Left hindlimb (tissue), 1 donor: ENCODE results near the gene ZNF668.
"Not testable (repeated sequence)": the region's sequence is repeated elsewhere in the genome, so short reads cannot be mapped to it uniquely, and the experiment has no call there.

Experiments
- DNase-seq: peaks from one replicate; pipeline ENCODE4 v3.0.0-alpha.2; 2018

The ZNF668 gene

DNA sequence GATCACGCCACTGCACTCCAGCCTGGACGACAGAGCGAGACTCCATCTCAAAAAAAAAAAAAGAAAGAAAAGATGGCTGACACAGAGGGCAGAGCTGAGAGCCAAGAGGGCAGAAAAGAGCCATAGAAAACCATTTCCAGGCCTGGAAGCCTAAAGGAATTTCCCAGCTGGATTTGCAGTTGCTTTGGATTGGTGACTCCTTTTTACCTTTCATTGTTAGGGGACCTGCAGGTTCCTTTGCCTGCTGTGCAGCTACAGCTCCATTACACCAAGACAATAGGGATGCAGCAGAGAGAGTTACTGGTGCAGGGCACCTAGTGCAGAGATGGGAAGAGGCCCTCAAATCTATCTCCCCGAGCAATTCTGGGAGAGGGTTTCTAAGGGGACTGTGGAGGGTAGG is 18.4 kb downstream of the ZNF668 start:
- no peak for DNase-seq

DNA sequence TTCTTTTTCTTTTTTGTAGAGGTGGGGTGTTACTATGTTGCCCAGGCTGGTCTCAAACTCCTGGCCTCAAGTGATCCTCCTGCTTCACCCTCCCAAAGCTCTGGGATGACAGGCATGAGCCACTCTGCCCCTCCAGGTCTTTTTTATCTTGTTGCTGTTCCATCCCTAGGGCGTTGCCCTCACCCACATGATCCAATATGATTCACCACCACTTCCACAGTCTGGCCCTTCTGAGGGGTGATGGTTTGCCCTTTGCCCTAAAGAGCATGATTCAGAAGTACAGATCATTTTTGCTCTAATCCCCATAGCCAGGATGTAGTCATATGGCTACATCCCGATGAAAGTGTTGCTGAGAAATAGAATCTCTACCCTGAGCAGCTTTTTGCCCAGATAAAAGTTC is 21.9 kb downstream of the ZNF668 start:
- no peak for DNase-seq

DNA sequence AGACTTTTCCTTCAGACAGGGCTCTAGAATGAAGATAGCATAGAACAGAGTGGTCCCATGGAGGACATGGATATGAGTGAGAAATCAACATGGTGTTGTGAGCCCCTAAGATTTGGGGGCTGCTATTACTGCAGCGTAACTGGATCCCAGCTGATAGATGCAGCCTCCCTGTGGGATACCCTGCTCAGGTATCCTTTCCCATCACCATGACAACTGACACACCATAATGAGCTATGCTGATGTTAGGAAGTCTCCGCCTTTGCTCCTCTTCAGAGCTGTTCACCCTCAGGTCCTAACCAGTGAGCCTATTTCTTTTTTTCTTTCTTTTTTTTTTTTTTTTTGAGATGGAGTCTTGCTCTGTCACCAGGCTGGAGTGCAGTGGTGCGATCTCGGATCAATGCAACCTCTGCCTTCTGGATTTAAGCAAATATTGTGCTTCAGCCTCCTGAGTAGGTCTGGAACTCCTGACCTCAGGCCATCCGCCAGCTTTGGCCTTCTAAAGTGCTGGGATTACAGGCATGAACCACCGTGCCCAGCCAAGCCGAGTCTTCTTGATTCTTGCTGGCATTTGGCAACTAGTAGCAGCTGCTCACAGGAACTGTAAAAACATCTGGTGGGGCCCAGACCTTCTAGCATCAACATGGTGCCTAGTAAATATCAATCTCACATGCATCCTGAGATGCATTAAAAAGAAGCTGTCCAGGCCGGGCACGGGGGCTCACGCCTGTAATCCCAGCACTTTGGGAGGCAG is 23.6 kb downstream of the ZNF668 start:
- DNase-seq = no peak

DNA sequence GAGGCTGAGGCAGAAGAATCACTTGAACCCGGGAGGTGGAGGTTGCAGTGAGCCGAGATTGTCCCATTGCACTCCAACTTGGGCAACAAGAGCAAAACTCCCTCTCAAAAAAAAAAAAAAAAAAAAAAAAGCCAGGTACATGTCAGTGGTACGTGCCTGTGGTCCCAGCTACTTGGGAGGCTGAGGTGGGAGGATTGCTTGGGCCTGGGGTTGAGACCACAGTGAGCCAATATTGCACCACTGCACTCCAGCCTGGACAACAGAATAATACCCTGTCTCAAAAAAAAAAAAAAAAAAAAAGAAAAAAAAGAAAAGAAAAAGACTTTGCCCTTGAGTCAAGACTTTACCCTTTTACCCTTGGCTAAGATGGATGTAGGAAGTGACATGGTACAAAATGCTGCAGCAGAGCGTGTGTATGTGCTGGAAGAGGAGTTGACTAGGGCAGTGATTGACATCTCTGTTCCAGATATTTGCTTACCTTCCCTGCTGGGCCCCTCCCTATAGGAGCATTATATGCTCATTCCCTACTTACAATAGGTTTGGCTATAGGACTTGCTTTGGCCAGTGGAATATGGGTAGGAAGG is 30.1 kb downstream of the ZNF668 start:
- no peak for DNase-seq

DNA sequence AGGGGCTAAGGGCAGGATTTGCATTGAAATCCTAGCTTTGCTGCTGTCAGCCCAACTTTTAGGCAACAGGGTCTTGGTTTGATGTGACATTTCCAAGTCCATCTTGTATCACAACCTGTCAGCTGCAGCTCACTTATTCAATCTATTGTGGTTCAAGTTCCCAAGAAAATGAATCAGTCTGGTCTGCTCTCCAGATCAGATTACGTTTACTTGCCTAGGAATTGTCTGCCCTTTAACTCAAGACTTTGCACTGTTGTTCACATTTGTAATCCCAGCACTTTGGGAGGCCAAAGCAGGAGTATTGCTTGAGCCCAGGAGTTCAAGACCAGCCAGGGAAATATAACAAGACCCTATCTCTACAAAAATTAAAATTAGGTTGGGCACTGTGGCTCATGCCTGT is 30.7 kb downstream of the ZNF668 start:
- DNase-seq = no peak

DNA sequence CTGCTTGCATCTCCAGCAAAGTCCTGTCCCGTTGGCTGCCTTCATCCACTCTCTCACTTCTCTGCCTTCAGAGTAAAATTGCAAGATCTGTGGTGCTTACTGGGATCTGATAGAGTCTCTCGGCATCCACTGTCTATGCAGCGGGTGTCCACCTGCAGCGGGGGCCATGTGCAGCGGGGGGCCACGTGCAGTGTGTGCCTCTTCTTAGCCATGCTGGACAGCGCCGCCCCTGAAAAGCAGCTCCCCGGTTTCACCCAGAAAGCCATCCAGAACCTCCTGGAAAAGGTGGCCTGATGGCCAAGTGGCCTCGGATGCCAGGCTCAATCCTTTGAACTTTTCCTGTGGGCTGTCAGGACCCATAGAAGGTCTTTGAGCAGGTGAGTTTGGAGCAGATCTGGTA is 31.2 kb downstream of the ZNF668 start:
- DNase-seq = no peak

DNA sequence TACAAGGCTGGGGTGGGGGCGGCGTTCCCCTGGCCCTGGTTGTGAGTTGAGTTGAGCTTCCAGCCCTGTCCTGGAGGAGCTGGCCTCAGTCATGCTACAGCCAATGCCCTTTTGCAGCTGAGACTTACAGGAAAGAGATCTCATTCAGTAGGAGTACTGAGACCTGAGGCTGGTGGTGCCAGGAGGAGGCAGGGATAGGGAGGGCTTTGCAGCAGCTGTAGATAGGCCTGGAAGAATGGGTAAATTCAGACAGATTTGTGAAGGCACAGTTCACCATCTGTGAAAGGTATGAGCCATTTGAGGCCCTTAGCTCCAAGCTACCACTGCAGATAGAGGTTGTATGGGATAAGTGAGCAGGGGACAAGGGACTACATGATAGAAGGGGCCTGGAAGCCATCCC is 35.0 kb downstream of the ZNF668 start:
- no peak for DNase-seq

DNA sequence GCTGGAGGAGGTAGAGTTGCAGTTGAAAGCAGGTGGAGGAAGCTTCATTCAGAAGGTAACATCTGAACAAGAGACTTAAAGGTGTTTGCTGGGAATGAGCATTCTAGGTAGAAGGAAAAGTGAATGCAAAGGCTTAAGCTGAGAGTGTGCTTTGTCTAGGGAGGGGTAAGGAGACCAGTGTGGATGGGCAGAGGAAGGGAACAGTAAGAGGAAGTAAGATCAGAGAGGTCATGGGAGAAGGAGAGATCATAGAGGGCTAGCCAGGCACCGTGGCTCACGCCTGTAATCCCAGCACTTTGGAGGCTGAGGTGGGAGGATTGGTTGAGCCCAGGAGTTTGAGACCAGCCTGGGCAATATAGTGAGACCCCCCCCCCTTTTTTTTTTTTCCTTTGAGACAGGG is 37.3 kb downstream of the ZNF668 start:
- no peak for DNase-seq

DNA sequence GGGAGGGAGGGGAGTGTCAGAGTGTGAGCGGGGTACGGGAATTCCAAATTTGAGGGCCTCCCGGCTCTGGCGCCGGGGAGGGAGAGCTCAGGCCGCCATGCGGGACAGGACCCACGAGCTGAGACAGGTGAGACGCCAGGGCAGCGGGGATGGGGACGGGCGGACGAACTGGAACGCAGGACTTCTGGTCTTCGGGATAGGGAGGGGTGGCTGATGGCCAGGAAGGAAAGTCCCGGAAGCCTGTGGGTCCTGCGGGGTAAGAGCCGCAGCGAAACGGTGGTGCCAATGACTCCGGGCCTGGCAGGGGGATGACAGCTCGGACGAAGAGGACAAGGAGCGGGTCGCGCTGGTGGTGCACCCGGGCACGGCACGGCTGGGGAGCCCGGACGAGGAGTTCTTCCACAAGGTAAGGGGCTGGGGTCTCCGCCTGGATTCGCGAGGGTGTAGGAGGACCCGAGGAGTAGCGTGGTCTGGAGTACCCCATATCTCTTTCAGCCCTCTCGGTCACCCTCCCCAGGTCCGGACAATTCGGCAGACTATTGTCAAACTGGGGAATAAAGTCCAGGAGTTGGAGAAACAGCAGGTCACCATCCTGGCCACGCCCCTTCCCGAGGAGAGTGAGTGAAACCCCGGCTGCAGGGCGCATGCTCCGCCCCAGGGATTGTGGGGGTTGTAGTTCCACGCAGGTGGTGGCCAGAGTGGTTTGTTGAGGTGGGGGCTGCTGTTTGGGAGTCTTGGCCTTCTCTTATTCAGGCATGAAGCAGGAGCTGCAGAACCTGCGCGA is 40.1 kb downstream of the ZNF668 start:
- peak; percentile 90 for DNase-seq

DNA sequence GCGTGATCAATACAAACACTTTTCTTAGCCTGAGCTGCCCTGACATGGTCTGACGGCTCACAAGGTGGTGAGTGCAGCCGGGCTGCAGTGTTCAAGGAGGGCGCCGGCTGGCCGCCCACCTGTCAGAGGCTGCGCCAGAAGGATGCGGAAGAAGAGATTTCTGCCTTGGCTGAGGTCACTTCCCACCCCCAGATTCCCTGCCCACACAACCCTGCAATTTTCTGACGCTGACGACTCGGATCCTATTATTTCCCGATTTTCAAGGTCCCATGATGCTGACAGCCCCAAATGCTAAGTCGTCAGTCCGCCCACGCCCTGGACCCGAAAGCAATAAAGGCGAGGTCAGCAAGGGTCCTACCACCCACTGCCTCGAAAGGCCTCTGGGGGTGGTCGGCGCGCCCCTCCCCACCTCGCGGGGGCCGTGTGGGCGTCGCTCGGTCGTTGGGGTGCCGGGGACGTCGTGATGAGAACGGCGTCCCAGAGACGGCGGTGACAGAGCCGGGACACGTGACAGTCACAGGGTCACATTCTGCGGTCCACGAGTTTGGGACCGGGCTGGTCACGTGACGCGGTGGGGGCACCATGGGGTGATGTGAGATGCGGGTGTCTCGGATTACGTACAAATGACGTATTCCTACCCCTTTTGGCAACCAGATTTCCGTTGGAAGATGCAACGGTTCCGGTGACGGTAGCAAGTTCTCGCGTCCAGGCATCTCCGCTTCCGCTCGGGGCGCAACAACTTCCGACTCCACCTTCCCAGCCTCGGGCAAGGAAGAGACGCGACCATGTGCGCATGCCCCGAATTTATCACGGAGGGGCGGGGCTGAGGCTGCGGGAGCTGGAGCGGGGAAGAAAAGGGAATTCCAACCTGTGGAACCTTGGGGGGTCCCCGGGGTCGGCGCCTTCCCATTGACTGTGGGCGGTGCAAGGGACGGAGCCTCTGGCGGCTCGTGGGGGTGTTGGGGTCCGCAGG is 41.0 kb downstream of the ZNF668 start, which contains the start of gene STX4:
Gene STX4, plus strand, starts transcription at position 823 of the 973 bp plus-strand sequence. CDS start 248 bp downstream, outside the sequence.
- DNase-seq = peak; percentile 98

DNA sequence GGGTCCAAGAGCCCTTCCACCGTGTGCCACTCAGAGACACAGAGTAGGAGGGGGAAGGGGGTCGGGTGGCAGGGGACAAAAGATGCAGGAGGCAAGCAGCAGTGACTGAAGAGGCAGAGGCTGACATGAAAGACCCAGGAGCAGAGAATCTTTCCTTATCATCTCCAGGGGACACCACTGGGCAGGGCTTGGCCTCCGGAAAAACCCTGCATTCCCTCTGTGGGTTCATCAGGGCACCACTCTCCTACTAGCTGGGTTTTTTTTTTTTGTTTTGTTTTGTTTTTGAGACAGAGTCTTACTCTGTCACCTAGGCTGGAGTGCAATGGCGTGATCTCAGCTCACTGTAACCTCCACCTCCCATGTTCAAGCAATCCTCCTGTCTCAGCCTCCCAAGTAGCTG is 42.8 kb downstream of the ZNF668 start:
- no peak for DNase-seq

DNA sequence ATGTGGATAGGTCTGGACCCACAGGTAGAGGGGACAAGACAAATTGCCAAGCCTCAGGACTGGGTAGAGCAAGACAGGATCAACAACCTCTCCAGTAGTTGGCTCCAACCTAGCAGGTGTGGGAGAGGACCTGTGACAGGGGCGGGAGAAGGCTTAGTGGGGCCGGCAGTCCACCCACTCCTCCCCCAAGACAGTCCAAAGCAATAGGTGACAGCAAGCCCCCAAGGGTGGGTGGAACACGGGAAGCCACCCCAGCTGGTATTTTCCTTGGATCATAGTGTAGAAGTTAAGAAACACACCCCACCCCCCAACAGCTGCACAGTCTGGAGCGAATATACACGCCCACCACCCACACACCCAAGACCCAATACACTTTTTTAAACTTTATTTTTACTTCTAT is 44.8 kb downstream of the ZNF668 start:
- DNase-seq = no peak

DNA sequence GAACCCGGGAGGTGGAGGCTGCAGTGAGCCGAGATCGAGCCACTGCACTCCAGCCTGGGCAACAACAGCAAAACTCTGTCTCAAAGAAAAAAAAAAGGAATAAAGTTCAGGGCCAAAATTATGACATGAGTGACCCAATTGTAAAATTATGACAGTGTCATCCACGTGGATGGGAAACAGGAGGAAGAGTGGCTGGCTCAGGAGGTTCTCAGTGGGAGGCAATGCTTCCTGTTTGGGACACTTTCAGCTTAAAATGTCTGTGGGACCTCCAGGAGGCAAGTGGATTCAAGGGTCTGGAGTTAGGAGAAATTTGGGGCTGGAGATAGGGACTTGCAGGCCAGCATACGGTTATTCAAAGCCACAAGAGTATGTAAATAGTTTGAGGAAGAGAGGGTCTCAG is 48.7 kb downstream of the ZNF668 start:
- DNase-seq = no peak

DNA sequence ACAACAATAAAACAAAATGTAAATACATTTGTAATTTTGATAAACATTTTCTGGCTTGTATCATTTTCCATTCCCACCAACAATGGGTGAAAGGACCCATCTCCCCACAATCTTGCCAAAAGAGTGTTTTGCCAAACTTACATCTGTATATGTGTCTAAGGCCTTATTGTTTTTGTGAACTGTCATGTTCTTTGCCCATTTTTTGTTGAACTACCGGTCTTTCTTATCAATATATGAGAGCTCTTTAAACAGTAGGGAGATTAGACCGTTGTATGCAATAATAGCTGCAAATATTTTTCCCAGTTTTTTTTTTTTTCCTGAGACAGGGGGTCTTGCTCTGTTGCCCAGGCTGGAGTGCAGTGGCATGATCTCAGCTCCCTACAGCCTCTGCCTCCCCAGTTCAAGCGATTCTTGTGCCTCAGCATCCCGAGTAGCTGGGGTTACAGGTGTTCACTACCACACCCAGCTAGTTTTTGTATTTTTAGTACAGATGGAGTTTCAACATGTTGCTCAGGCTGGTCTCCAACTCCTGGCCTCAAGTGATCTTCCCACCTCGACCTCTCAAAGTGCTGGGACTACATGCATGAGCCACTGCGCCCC is 50.3 kb downstream of the ZNF668 start:
- no peak for DNase-seq

DNA sequence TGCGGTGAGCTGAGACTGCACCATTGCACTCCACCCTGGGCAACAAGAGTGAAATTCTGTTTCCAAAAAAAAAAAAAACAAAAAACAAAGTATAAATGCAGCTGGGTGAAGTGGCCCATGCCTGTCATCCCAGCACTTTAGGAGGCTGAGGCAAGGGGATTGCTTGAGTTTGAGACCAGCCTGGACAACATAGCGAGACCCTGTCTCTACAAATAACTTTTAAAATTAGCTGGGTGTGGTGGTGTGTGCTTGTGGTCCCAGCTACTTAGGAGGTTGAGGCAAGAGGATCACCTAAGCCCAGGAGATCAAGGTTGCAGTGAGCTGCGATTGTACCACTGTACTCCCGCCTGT is 50.8 kb downstream of the ZNF668 start:
- no peak for DNase-seq

DNA sequence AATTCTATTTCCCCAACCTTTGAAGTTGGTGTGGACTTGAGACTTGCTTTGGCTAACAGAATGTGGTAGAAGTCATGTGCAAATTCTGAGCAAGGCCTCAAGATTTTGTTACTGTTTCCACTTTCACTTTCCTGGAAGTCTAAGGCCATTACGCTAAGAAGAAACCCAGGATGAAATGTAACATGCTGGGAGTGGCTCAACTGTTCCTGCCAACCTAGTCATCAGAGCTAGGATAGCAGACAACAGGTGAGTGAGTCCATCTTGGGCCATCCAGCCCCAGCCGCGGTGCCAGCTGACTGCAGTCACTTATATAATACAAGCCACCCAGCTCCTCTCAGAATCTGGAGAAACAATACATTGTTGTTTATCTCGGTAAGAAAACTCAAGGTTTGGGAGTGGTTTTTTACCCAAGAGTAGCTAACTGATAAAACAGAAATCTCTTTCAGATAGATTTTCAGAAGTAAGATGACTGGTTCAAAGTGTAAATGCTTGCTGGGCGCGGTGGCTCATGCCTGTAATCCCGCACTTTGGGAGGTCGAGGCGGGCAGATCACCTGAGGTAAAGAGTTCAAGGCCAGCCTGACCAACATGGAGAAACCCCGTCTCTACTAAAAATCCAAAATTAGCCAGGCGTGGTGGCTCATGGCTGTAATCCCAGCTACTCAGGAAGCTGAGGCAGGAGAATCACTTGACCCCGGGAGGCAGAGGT is 51.3 kb downstream of the ZNF668 start:
- DNase-seq = no peak

DNA sequence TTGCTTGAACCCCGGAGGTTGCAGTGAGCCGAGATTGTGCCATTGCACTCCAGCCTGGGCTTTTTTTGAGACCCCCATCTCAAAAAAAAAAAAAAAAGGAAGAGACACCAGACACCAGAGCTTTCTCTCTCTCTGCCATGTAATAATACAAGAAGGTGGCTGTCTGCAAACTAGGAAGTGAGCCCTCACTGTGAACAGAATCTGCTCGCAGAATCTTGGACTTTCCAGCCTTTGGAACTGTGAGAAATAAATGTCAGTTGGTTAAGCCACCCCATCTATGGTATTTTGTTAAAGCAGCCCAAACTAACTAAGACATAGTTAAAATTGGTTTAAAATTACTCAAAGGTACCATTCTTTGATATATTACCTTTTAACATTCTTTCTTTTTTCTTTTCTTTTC is 53.5 kb downstream of the ZNF668 start:
- DNase-seq = no peak

DNA sequence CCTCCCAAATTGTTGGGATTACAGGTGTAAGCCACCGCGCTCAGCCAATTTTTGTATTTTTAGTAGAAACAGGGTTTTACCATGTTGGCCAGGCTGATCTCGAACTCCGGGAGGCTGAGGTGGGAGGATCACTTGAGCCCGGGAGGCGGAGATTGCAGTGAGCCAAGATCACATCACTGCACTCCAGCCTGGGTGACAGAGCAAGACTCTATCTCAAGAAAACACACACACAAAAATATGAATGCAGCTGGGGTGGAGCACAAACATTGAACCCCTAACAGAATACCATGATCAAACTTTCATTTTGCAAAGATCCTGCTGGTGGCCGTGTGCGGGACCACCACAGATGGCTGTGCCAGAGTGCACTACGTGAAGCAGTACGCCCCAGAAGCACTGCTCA is 56.3 kb downstream of the ZNF668 start:
- not testable (repeated sequence) for DNase-seq

DNA sequence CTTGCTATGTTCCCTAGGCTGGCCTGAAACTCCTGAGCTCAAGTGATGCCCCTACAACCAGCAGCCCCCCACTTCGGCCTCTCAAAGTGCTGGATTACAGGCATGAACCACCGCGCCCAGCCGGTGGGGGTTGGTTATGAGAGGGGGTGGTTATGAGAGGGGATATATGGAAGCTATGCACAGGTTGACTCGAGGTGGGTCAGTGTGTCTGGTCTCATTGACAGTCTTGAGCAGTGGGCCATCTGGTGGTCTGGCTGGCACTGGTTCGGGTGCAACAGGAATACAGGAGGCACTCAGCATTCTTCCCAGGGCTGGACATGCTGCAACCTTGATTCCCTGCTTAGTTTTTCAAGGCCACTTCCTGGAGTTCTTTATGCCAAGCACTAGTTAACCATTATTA is 58.0 kb downstream of the ZNF668 start:
- no peak for DNase-seq

DNA sequence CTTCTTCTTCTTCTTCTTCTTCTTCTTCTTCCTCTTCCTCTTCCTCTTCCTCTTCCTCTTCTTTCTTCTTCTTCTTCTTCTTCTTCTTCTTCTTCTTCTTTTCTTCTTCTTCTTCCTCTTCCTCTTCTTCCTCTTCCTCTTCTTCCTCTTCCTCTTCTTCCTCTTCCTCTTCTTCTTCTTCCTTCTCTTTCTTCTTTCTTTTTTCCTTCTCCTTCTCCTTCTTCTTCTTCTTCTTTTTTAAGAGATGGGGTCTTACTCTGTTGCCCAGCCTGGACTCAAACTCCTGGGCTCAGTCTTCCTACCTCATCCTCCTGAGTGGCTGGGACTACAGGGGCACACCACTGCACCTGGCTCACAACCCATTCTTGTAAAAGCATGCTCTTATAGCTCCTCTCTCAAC is 60.7 kb downstream of the ZNF668 start:
- DNase-seq = not testable (repeated sequence)

DNA sequence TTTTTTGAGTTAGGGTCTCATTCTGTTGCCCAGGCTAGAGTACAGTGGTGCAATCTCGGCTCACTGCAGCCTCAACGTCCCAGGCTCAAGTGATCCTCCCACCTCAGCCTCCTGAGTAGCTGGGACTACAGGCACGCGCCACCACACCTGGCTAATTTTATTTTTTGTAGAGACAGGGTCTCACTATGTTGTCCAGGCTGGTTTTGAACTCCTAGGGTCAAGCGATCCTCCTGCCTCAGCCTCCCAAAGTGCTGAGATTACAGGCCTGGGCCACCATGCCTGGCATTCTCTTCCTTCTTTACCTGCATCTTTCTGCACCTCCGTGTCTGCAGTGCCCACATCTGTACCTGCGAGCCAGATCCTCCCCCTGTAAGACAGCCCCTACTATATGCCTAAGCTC is 62.2 kb downstream of the ZNF668 start:
- not testable (repeated sequence) for DNase-seq
